Endodermal cell (in vitro differentiated cells): ENCODE data around the gene LAMA2. TPM values are rescaled to one million over a fixed set of nuclear protein-coding genes. Genes with fewer than 3 reads are reported as not detected.

Experiments used
- DNase-seq: peaks from one replicate; pipeline ENCODE4 v3.0.0-alpha.2; 2017
- H3K27ac ChIP-seq: 2 replicates; pipeline ENCODE4 v1.5.1; 2013; ENCODE audit warnings: mild to moderate bottlenecking, low read depth, low read length, moderate library complexity
- H3K27me3 ChIP-seq: 2 replicates; pipeline ENCODE4 v1.6.1; 2013; ENCODE audit warnings: mild to moderate bottlenecking, low read length, moderate library complexity; ENCODE audit not compliant: insufficient read depth, control insufficient read depth, poor library complexity, severe bottlenecking
- H3K36me3 ChIP-seq: 2 replicates; pipeline ENCODE4 v1.7.0; 2013; ENCODE audit warnings: mild to moderate bottlenecking, low read length, moderate library complexity; ENCODE audit not compliant: control insufficient read depth, insufficient read depth
- H3K4me1 ChIP-seq: one replicate; pipeline ENCODE4 v1.7.0; 2013; ENCODE audit warnings: low read length; ENCODE audit not compliant: control insufficient read depth, insufficient read depth
- H3K4me3 ChIP-seq: 2 replicates; pipeline ENCODE4 v1.5.1; 2013; ENCODE audit warnings: mild to moderate bottlenecking, low read length, moderate library complexity
- H3K9ac ChIP-seq: 2 replicates; pipeline ENCODE4 v1.6.1; 2013; ENCODE audit warnings: mild to moderate bottlenecking, low read length, moderate library complexity; ENCODE audit not compliant: poor library complexity, severe bottlenecking; ENCODE audit errors: extremely low read depth
- H3K9me3 ChIP-seq: 2 replicates; pipeline ENCODE4 v1.6.1; 2013; ENCODE audit warnings: mild to moderate bottlenecking, low read length, moderate library complexity; ENCODE audit not compliant: control insufficient read depth
- H3K27ac Mint-ChIP-seq: 2 replicates; pipeline ENCODE4 v1.8.0; 2020; ENCODE audit warnings: mixed read lengths
- H3K27me3 Mint-ChIP-seq: 2 replicates; pipeline ENCODE4 v1.8.0; 2021; ENCODE audit warnings: mild to moderate bottlenecking, mixed read lengths; ENCODE audit not compliant: insufficient read depth
- H3K36me3 Mint-ChIP-seq: 2 replicates; pipeline ENCODE4 v1.8.0; 2020; ENCODE audit warnings: low read depth, mixed read lengths
- H3K4me1 Mint-ChIP-seq: 2 replicates; pipeline ENCODE4 v1.8.0; 2020; ENCODE audit warnings: mixed read lengths
- H3K4me3 Mint-ChIP-seq: 2 replicates; pipeline ENCODE4 v1.8.0; 2020; ENCODE audit warnings: mild to moderate bottlenecking, moderate library complexity, mixed read lengths
- H3K9me3 Mint-ChIP-seq: 2 replicates; pipeline ENCODE4 v1.8.0; 2020; ENCODE audit warnings: mild to moderate bottlenecking, mixed read lengths
- WGBS, 2 experiments: methylation state at CpG; one replicate each; pipeline versions ENCODE4 v1.1.5 to v1.1.7; 2013; ENCODE audit warnings: missing lambda C conversion rate in 2 of 2, mixed read lengths in 1 of 2; ENCODE audit not compliant: insufficient coverage in 1 of 2, insufficient read length in 1 of 2; 5-methylcytosine and 5-hydroxymethylcytosine counted together
- total RNA-seq, 2 donors: library from RNA; stranded (reverse); fragmentation: NEBNext Ultra II Directional in 1 of 2; extraction: Animal tissue kit (Norgen Biotek cat#: 25700) in 1 of 2; gene quantifications; 2 replicates in 1 of 2; 3 replicates in 1 of 2; pipeline ENCODE4 v1.2.1, GENCODE V29; 2021
- TF ChIP-seq, protein P1 (sequence below): fragments of 200-600 bp; sonication (generic); conservative IDR thresholded peaks from 2 replicates; pipeline ENCODE4 v1.5.0; 2021; ENCODE audit warnings: antibody characterized with exemption, mild to moderate bottlenecking

LAMA2 gene
- total RNA-seq, 2 donors from 2014 or later, result 2.3 to 4.1 TPM

DNA sequence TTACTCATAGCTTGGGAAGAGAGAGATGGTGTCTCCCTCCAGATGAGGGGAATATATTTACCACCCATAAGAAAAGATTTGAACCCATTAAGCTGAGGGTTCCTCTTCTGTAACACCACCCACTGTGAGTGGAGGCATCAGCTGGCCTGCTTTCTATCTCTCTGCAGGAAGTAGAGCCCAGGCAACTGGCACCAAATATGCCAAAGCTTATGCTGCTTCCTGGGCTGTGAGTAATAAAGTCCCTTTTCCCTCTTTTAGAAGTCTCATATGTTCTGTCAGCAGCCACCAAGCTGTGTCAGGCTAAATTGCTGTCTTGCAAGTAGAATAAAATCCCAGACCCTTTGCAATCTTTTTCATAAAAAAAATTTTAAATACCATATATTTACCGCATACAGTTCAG is 241.4 kb downstream of the LAMA2 start:
- Histone ChIP-seq H3K4me1 (no peaks in the 10 kb centered on the region), H3K9me3 (no peaks in the 10 kb centered on the region), H3K27me3 (no peaks in the 10 kb centered on the region), H3K4me3 (no peak overlapping the region), H3K27ac (no peak overlapping the region), H3K9ac (no peak overlapping the region), H3K36me3 (no peaks in the 10 kb centered on the region)
- Mint-ChIP-seq H3K27ac (no peak overlapping the region), H3K9me3 (no peaks in the 10 kb centered on the region), H3K36me3 (no peaks in the 10 kb centered on the region), H3K27me3 (no peaks in the 10 kb centered on the region), H3K4me1 (no peaks in the 10 kb centered on the region), H3K4me3 (no peak overlapping the region)
- no peak for DNase-seq
- 100% methylated on average over 1 of the region's 1 CpG; no CpG with 5 or more reads in 1 of the 2 experiments for WGBS, 2 experiments
- TF ChIP-seq, protein P1, sequence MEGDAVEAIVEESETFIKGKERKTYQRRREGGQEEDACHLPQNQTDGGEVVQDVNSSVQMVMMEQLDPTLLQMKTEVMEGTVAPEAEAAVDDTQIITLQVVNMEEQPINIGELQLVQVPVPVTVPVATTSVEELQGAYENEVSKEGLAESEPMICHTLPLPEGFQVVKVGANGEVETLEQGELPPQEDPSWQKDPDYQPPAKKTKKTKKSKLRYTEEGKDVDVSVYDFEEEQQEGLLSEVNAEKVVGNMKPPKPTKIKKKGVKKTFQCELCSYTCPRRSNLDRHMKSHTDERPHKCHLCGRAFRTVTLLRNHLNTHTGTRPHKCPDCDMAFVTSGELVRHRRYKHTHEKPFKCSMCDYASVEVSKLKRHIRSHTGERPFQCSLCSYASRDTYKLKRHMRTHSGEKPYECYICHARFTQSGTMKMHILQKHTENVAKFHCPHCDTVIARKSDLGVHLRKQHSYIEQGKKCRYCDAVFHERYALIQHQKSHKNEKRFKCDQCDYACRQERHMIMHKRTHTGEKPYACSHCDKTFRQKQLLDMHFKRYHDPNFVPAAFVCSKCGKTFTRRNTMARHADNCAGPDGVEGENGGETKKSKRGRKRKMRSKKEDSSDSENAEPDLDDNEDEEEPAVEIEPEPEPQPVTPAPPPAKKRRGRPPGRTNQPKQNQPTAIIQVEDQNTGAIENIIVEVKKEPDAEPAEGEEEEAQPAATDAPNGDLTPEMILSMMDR, result no peak

DNA sequence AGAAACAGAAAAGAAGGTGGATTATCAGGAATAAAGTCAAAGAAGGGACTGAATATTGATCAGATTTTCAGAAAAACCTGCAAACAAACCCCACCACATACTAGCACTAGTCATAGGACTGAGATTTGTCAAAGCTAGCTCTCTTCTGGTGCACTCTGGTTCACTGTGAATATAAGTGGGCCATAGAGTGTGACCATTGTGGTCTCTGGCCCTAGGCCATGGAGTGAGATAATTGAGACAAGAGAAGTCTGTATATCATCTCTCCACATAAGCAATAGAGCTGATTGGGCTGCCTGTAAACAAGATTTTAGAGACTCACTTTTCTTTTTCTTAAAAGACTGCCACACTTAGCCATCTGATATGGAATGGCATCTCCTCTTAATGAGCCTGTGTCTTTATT is 247.2 kb downstream of the LAMA2 start:
- H3K4me3 ChIP-seq, result no peak overlapping the region
- no peaks in the 10 kb centered on the region for H3K9me3 ChIP-seq
- H3K36me3 ChIP-seq, result no peaks in the 10 kb centered on the region
- Mint-ChIP-seq H3K9me3 (no peaks in the 10 kb centered on the region), H3K27ac (no peak overlapping the region), H3K4me1 (no peaks in the 10 kb centered on the region), H3K27me3 (no peaks in the 10 kb centered on the region), H3K4me3 (no peak overlapping the region), H3K36me3 (no peaks in the 10 kb centered on the region)
- TF ChIP-seq, protein P1, result no peak
- no peak overlapping the region for H3K9ac ChIP-seq
- H3K4me1 ChIP-seq, result peaks cover 2% of the 10 kb centered on the region
- DNase-seq, result no peak
- H3K27me3 ChIP-seq, result peaks cover 10% of the 10 kb centered on the region
- H3K27ac ChIP-seq, result no peak overlapping the region

DNA sequence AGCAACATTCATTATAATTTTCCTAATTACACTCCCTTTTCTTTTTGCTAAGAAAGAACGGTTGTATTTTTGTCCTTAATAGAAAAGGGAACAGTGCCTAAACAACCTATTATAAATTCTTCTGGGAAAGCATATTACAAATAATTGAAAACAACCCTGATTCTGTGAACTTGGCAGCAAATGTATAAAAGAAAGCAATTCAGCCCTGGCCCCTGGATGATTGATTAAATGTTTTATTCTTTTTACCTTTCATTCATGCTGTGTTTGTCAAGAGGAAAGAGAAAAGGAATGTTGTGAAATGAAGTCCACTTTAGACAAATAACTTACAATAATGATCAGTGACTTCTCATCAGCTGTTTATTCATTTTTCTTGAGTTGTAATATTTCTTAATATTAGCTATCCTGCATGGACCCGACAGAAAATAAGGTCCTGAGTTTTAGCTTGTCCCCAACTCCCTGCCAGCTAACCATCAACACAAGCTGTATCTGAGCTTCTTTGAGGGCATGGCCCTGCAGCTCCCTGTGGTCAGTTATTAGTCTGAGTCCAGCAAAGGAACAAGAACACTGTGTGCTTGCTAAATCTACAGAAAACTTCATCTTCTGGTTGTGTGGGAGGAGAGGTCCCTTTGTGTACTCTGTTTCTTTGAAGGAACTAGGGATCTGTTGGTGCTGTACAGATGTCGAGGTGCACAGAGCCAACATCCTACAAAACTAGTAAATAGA is 248.2 kb downstream of the LAMA2 start:
- no peak for DNase-seq
- Mint-ChIP-seq H3K4me1 (no peaks in the 10 kb centered on the region), H3K27ac (no peak overlapping the region), H3K4me3 (no peak overlapping the region), H3K27me3 (no peaks in the 10 kb centered on the region), H3K9me3 (no peaks in the 10 kb centered on the region), H3K36me3 (no peaks in the 10 kb centered on the region)
- Histone ChIP-seq H3K4me3 (no peak overlapping the region), H3K27me3 (peaks cover 10% of the 10 kb centered on the region), H3K4me1 (peaks cover 2% of the 10 kb centered on the region), H3K36me3 (no peaks in the 10 kb centered on the region), H3K27ac (peak overlapping the region; percentile 82), H3K9ac (no peak overlapping the region), H3K9me3 (no peaks in the 10 kb centered on the region)
- WGBS, 2 experiments, result 94 to 100% methylated on average over 1 to 3 of the region's 3 CpGs
- TF ChIP-seq, protein P1, result no peak
